T-helper 1 cell treated with Interleukin-12 subunit alpha and Interleukin-12 subunit beta and Interleukin-4 antibody, amounts not matched to agents 30 ng/mL and 1 ng/mL, for 36 hours (primary cell): ENCODE measurements around the gene KCNT1. TPM values are rescaled to one million over a fixed set of nuclear protein-coding genes. Genes with fewer than 3 reads are reported as not detected.

ENCODE experiments used
- intact Hi-C: fragments of 100-400 bp; cut with micrococcal nuclease; formaldehyde crosslinking; loops from one replicate; pipeline ENCODE4 v1.15.1; 2024
- total RNA-seq: library from RNA; stranded (reverse); gene quantifications from 2 replicates; pipeline ENCODE4 v1.2.3, GENCODE V29; 2022

Gene KCNT1
- total RNA-seq, 1 donor from 2014 or later: not detected

DNA sequence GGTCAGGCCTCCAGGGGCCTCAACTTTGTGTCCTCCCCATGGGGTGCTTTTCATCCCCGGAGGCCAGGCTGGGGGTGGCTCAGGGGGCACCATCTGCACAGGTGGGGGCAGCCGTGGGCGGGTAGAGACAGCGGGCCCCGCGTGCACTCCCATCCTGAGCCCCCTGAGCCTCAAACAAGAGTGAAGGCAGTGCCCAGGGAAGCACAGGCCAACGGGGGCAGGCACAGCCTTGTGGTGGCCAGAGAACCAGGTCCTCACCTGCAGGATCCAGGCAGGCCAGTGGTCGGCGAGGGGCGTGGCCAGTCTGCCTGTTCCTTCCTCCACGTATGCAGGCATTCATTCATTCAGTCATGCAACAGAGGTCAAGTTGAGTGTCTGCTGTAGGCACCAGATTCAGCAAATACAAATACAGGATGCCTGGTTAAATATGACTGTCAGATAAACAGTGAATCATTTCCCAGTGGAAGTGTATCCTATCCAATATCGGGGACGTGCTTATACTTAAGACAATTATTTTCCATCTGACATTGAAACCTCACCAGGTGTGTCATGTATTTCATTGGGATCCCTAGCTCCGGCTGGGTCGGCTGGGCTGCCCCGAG lies 22.3 kb downstream of the KCNT1 start:
- intact Hi-C loops: no loop called here

- intact Hi-C loops: no loop called here
Observed at GRCh38 chr9:135726138-135726853, 24.3 kb downstream of the KCNT1 start.

- intact Hi-C loops: no loop called here
Observed at GRCh38 chr9:135727257-135727875, 25.4 kb downstream of the KCNT1 start.

DNA sequence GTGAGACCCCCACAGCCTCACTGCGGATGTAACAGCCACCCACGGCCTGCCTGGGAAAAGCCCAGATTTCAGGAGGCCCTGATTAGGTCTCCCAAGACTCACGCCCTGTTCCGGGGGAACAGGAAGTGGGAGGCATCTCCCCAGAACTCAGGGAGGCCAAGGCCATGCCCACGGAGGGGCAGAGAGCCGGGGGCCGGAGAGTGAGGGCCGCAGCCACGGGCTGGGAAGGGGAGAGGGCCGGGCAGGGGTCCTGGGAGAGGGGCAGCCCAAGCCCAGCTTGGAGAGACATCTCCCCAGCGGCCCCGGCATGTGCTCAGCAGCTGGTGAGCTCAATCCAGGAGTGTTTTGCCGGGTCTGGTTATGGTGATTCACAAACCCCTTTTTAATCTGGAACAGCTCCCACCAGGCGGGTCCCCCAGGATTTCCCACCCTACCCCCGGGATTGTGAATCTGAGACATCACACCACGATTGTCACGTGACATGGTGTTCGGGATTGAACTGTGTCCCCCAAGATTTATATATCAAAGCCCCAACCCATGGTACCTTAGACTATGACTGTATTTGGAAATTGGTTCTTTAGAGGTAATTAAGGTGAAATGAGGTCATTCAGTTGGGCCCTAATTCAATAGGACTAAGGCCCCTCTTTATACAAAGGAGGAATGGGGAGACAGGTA lies 26.6 kb downstream of the KCNT1 start:
- intact Hi-C loops: no loop called here

DNA sequence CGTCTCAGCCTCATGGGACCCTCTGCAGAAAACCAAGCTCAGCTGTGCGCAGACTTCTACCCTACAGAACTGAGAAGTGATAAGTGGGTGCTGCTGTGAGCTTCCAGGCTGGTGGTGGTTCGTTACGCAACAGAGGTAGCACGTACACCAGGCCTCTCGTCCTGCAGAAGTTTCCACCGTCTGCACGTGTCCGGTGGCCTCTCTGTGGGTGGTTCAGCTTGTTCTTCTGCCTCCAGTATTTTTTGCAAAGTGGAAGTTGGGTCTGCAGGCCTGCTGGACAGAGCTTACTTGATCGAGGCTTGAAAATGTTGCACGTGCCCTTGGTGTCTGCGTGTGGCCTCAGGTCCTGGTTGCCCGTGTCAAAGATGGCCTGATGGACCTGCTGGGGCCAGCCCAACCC lies 27.5 kb downstream of the KCNT1 start:
- intact Hi-C loops: no loop called here

DNA sequence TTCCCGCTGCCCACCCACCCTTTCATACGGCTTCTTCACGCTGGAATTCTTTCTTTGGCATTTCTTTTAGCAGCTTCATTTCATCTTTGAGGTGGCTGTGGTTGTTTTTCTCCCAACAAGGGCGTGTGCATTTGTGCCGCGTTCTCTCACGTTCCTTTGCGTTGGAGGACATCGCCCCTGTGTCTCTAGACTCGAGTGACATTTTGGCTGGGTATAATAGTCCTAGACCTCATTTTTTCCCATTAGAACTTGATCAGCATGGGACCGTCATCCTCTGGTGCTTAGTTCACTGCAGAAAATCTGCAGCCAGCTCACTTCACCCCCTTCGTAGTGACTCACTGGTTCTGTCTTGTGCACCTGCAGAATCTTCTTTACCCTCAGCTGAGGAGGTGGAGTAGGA lies 29.5 kb downstream of the KCNT1 start:
- intact Hi-C loops: no loop called here

DNA sequence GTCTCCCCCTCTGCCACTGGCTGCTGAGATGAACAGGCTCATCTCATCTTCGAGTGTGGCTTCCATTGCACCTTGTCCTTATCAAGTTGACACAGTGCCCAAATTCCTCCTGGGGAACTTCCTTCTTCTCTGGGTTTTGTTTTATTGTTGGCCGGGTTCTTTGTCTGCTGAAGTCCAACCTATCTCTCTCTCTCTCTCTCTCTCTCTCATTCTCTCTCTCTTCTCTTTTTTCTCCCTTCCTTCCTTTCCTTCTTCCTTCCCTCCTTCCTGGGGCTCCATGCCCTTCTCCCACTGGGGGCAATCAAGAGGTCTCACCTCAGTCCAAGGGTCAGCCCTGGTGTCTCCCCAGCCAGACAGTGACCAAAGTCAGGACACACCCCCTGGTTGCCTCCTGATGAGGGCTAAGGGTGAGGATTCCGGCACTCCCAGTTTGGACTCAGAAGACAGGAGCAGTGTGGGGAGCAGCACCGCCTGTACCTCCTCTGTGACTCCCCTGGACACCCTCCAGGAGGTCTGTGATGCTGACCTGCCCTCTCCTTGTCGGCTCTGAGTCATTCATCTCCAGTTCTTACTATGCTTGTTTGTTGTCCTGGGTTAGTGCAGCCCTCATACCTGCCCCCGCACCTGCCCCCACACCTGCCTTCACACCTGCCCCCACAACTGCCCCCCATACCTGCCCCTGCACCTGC lies 30.7 kb downstream of the KCNT1 start:
- intact Hi-C loops: no loop called here

DNA sequence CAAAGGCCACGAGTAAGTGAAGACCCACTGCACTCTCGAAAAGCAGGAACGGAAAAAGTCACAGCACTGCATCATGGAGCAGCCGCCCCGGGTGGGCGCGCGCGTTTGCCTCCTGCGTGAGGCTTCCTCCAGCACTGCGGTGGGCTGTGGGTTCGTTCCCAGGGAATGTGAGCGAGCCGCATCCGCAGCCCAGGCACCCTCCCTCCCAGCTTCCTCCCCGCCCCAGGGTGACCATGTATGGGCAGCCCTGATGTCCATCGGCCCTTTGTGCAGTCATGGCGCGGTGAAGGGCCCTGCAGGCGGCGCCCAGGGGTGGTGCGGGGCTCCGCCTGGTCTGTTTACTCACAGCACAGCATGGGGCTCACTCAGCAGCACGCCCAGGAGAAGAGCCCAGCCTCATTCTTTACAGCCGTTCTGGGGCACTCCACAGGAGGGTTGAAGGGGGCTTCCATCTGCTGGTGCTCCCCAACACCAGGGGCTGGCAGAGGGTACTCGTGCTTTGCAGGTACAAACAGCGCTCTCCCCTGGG lies 32.7 kb downstream of the KCNT1 start:
- intact Hi-C loops: no loop called here

DNA sequence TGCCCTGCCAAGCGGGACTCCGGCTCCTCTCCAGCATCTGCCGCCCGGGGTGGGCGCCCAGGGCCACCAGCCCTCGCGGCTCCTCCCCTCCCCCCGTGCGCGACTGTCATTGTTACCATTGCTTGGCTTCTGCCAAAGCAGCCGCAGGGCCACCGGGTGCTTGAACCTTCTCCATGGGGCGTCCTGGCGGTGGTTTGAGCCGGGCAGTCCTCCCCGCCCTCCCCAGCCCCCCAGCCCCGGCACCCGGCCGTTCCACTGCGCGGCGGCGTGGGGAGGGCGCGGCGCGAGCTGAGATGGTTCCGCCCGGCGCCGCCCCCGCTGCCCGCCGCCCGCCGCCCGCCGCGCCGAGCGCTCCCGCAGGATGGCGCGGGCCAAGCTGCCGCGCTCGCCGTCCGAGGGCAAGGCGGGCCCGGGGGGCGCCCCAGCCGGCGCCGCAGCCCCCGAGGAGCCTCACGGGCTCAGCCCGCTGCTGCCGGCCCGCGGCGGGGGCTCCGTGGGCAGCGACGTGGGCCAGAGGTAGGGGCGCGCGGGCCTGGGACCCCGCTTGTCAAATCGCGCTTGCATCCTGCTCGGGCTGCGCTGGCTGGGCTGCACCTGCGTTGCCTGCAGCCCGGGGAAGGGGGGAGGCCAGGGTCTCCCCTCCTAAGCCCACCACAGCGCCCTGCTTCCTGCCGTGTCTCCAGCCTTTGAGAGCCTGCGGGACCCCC lies 34.4 kb downstream of the KCNT1 start:
- intact Hi-C loops: no loop called here

GRCh38 chr9:135736979-135737839 lies 35.2 kb downstream of the KCNT1 start:
- intact Hi-C loops: no loop called here

- intact Hi-C loops: no loop called here
Observed at GRCh38 chr9:135737840-135738521, 36.0 kb downstream of the KCNT1 start.

- intact Hi-C loops: no loop called here
Observed at GRCh38 chr9:135739271-135740220, 37.6 kb downstream of the KCNT1 start.

- intact Hi-C loops: no loop called here
Observed at GRCh38 chr9:135741276-135742219, 39.6 kb downstream of the KCNT1 start.

- intact Hi-C loops: no loop called here
Observed at GRCh38 chr9:135743021-135743420, 41.0 kb downstream of the KCNT1 start.

GRCh38 chr9:135743546-135744332 lies 41.8 kb downstream of the KCNT1 start:
- intact Hi-C loops: no loop called here
